SK-N-SH (cell line): Measurements from ENCODE around the gene NOLC1.

Experiments
- CHD2 ChIP-seq: fragments of 150-350 bp; IDR thresholded peaks from 2 replicates; pipeline ENCODE4 v1.6.1; 2018; ENCODE audit warnings: low read length; ENCODE audit not compliant: partially characterized antibody
- CTCF ChIP-seq: fragments of 200-600 bp; sonication (generic); IDR thresholded peaks from 2 replicates; pipeline ENCODE4 v1.6.1; 2017; ENCODE audit warnings: antibody characterized with exemption, mild to moderate bottlenecking, moderate library complexity
- GATA2 ChIP-seq: sonication (generic); formaldehyde crosslinking; IDR thresholded peaks from 2 replicates; pipeline ENCODE4 v1.5.0; 2020; ENCODE audit warnings: mild to moderate bottlenecking, missing genetic modification reagents
- JUND ChIP-seq: IDR thresholded peaks from 2 replicates; pipeline ENCODE4 v1.4.0; 2012
- POLR2AphosphoS5 ChIP-seq: IDR thresholded peaks from 2 replicates; pipeline ENCODE4 v1.6.1; 2012; ENCODE audit warnings: low read depth, low read length
- RFX5 ChIP-seq: IDR thresholded peaks from 2 replicates; pipeline ENCODE4 v1.6.1; 2012; ENCODE audit warnings: mild to moderate bottlenecking, improper control_type of control experiment, low read length
- RXRA ChIP-seq: IDR thresholded peaks from 2 replicates; pipeline ENCODE4 v1.4.0; 2012; ENCODE audit warnings: low read depth, mild to moderate bottlenecking, borderline replicate concordance
- TCF12 ChIP-seq: IDR thresholded peaks from 2 replicates; pipeline ENCODE4 v1.4.0; 2012
- USF2 ChIP-seq: fragments of 150-350 bp; IDR thresholded peaks from 2 replicates; pipeline ENCODE4 v1.6.1; 2017; ENCODE audit warnings: antibody characterized with exemption, low read length, low read depth, borderline replicate concordance
- TF ChIP-seq, protein P1 (sequence below): IDR thresholded peaks from 2 replicates; pipeline ENCODE4 v1.4.0; 2012; ENCODE audit warnings: low read depth, borderline replicate concordance
- TF ChIP-seq, protein P2 (sequence below): IDR thresholded peaks from 2 replicates; pipeline ENCODE4; 2012

- TF ChIP-seq CHD2: peak; percentile 94
- no peak for TF ChIP-seq CTCF
- no peak for TF ChIP-seq GATA2 (CRISPR knock-in tag)
- TF ChIP-seq JUND: no peak
- TF ChIP-seq POLR2AphosphoS5: no peak
- peak; percentile 32; the same call in 1 of the 2 replicates for TF ChIP-seq TCF12
- TF ChIP-seq, protein P1, sequence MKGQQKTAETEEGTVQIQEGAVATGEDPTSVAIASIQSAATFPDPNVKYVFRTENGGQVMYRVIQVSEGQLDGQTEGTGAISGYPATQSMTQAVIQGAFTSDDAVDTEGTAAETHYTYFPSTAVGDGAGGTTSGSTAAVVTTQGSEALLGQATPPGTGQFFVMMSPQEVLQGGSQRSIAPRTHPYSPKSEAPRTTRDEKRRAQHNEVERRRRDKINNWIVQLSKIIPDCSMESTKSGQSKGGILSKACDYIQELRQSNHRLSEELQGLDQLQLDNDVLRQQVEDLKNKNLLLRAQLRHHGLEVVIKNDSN: peak; percentile 74
- TF ChIP-seq USF2: no peak
- no peak for TF ChIP-seq RFX5
- no peak for TF ChIP-seq RXRA
- TF ChIP-seq, protein P2, sequence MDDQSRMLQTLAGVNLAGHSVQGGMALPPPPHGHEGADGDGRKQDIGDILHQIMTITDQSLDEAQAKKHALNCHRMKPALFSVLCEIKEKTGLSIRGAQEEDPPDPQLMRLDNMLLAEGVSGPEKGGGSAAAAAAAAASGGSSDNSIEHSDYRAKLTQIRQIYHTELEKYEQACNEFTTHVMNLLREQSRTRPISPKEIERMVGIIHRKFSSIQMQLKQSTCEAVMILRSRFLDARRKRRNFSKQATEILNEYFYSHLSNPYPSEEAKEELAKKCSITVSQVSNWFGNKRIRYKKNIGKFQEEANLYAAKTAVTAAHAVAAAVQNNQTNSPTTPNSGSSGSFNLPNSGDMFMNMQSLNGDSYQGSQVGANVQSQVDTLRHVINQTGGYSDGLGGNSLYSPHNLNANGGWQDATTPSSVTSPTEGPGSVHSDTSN: no peak
These were observed 18.6 kb upstream of the NOLC1 start for GRCh38 chr10:102133373-102134195.
